Subcutaneous adipose tissue (tissue), 4 donors: Measurements from ENCODE around the gene PABPN1L. TPM values are rescaled to one million over a fixed set of nuclear protein-coding genes. Genes with fewer than 3 reads are reported as not detected.

ENCODE experiments used
- total RNA-seq, 4 donors: library from RNA; depleted of rRNA; stranded (reverse); fragments of >200 nt; gene quantifications; one replicate each; pipeline ENCODE4 v1.1.0, GENCODE V29; 2016
- TF ChIP-seq, protein P1 (sequence below): fragments of 450-650 bp; IDR thresholded peaks from one replicate; pipeline ENCODE4 v1.5.1; 2016; ENCODE audit warnings: low read depth, mild to moderate bottlenecking, control low read depth, antibody characterized with exemption, moderate library complexity

Gene PABPN1L
- total RNA-seq, 4 donors from 2014 or later, result not detected

DNA sequence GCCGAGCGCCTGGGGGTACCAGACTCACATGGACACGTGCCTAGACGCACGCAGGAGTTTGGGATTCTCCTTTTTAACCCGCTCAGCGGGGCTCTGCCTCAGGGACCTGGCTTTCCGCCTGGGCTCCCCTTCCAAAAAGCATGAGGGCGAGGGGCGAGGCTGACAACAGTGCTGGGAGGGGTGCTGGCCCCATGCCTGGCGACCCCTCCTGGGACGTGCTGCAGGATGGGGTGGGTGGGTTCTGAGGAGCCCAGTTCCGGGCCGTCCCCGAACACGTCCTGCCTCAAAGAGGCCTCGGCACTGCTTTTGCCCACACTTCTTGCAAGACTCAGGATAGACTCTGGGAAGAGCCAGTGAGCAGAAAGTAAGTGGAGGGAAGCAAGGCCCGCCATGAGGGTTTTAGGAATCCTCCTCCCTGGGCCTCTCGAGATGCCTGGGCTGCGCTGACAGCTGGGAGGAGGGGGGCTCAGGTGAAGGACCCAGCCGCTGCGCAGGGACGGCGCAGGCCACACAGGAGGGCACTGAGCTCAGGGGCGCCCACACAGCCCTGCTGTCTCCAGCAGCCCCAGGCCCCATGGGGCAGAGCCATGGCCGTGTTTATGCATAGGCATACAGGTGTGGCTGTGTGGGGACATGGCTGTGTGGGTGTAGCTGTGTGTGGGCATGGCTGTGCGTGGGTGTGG is 15.4 kb upstream of the PABPN1L start:
- TF ChIP-seq, protein P1, sequence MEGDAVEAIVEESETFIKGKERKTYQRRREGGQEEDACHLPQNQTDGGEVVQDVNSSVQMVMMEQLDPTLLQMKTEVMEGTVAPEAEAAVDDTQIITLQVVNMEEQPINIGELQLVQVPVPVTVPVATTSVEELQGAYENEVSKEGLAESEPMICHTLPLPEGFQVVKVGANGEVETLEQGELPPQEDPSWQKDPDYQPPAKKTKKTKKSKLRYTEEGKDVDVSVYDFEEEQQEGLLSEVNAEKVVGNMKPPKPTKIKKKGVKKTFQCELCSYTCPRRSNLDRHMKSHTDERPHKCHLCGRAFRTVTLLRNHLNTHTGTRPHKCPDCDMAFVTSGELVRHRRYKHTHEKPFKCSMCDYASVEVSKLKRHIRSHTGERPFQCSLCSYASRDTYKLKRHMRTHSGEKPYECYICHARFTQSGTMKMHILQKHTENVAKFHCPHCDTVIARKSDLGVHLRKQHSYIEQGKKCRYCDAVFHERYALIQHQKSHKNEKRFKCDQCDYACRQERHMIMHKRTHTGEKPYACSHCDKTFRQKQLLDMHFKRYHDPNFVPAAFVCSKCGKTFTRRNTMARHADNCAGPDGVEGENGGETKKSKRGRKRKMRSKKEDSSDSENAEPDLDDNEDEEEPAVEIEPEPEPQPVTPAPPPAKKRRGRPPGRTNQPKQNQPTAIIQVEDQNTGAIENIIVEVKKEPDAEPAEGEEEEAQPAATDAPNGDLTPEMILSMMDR, result no peak

DNA sequence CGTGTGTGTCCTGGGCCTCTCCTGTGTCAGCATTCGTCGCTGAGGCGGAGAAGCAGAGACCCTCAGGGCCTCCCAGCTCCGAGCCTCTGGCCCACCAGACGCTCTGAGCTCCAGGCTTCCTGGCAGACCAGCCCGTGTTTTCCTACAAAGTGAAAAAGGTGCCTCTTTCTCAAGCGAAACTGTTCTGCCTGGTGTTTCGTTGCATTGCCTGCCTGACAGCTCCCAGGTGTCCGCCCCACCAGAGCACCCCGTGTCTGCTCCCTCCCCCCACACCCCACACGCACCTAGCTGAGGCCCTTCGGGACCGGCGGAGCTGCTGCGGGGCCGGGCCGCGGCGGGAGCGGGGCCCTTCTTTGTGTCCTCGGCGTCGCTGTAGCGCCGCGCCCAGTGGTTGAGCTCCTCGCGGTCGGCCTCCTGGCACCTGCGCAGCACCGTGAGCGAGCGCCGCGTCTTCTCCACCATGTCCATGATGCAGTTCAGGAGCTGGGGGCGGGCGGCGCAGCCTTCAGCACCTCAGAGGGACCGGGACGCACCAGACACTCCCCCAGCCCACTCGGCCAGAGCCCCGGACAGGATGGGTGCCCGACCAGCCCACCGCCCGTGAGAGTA is 14.7 kb upstream of the PABPN1L start:
- TF ChIP-seq, protein P1, result no peak

DNA sequence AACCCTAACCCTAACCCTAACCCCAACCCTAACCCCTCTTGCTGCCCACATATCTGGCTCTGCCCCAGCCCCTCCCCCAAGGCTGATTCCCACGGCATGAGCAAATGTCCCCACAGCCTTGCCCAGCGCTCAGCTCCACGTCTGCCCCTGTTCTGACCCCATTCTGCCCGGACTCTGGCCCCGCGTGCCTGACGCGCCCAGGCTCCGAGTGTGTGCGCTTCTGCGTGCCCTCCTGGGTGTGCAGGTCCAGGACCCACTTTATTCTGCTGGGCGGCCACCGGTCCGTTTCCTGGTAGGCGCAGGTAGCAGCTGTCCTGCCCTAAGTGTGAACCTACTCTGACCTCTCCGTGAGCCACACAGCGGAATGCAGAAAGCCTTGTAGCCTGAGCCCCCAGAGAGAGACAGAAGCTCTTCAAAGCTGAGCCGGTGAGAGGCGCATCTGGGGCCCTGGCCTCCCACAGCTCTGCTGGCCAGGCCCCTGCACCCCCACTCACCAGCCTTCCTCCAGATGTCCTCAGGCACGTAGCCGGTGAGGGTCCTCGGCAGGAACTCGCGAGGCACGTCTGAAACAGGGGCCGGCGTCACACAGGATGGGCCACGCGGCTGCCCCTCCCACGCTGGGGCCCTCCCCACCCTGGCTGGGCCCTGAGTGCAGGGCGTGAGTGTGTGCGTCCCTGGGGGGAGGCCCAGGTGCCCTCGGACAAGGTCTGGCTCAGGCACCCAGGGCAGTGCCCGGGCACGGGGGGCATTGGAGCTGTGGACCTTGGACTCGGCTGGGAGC is 14.0 kb upstream of the PABPN1L start:
- TF ChIP-seq, protein P1, result no peak

DNA sequence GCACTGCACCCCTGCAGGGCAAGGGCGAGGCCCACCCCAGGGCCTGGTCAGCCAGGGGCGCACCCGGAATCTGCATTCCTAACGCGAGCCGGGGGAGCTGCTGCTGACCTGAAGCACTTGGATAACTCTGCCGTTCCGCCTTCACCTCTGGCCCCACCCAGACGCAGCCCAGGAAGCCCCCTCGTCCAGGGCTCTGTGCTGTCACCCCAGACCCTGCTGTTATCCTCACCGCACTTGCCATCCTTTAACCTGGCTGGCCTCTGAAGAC is 13.3 kb upstream of the PABPN1L start:
- TF ChIP-seq, protein P1, result no peak

DNA sequence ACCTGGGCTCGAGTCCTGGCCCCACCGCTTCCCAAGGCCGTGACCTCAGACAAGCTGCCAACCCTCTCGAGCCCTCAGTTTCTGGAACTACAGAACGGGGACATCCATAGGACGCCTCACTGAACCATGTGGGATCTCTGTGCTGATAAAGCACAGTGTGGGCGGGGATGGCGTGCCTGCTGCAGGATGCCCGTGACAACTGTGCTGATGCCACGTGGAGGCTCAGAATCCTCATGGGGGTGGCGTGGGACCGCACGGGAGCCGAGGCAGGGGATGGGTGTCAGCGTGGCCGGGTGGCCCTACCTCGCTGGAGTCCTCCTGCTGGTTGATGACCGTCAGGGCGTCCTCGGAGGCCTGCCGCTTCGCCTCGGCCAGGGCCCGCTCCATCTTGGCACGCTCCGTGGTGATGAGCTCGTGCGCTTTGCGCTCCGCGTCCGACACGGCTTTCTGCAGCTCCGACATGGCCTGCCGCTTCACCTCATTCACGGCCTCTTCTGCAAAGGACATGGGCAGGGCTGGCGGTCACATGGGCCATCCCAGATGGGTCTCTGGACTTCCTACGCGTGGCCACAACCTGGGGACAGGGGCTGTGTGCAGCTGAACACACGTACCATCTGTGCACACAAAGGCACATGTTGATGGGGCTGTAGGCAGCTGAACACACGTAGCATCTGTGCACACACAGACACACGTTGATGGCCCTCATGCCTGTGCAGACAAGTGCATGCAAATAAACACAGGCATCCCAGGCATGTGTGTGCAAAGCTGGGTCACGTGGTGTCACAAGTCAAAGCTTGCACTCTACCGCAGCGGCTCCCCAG is 12.7 kb upstream of the PABPN1L start:
- TF ChIP-seq, protein P1, result no peak

DNA sequence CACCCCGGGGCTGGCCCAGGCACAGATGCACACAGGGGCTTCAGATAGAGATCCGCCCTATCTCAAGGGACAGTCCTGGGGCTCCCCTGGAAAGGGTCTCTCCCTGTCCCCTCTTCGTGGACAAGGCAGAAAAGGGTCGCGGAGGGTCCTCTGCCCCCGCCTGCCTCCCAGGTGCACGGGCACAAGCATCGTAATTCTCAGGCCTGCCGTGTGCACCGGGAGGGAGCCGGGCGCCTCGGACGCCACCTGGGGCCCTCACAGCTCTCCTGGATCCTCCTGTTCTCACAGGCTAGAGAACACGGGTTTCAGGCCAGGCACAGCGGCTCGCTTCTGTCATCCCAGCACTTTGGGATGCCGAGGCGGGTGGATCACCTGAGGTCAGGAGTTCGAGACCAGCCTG is 11.9 kb upstream of the PABPN1L start:
- TF ChIP-seq, protein P1, result no peak
